K562 treated with DMSO at 1 percent for 48 hours (cell line): ENCODE results near the gene CINP. TPM values are rescaled to one million over a fixed set of nuclear protein-coding genes. Genes with fewer than 3 reads are reported as not detected.

Experiments used
- total RNA-seq: library from RNA; unstranded; fragments of 300-600 nt; gene quantifications from 2 replicates; pipeline ENCODE4 v1.2.3, GENCODE V29; 2022; ENCODE audit warnings: low replicate concordance; ENCODE audit errors: extremely low read depth

The CINP gene
- not detected in 2 replicates for total RNA-seq

DNA sequence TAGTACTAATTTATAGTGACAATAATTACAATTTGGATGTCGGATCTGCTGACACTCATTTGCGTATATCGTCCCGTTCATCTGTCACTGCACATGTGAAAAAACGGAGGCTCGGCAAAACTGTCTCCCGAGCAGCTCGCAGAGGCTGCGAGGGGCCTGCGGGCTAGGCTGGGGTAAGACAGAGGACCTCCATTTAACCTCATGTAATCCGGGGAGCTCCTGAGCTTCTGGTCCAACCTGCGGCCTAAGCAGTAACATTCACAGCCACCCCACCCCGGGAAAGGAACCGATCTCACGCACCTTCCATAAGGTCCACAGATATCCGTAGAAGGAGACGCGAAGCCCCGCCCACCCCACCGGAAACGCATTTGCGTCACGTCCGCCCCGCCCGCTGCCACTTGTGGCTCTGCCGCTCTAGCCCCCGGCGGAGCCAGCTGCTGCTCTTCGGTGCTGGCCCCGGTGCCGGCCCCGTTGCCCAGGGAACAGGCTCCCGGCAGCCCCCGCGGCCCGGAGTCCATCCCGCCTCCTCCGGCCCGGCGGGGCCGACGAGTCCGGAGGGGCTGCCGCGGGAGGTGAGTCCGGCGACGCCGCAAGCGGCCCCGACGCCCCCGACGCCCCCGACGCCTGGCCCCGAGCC, at the start of gene CINP, which contains the start of gene TECPR2:
CINP (minus strand) TSS at position 346 of the 637 bp plus-strand sequence; CDS start at position 307, 39 bp downstream.
TECPR2 (plus strand) TSS at position 397 of the 637 bp plus-strand sequence. CDS start 13,781 bp downstream, outside the sequence.

GRCh38 chr14:102319351-102320032, 43.2 kb downstream of the CINP start, which contains the start of gene ZNF839:
TSS of gene ZNF839 (plus strand) at chr14:102319746. CDS start at chr14:102319766, 20 bp downstream.

GRCh38 chr14:102304611-102305506, 57.8 kb downstream of the CINP start, which contains the start of gene MOK:
TSS of gene MOK (minus strand) at chr14:102305164. CDS start at chr14:102304968, 196 bp downstream.

Other genes with a start within 250 kb of the CINP start
- gene WDR20, start 223.0 kb downstream of the CINP start, total RNA-seq, result not detected in 2 replicates
- gene MOK, start 57.7 kb downstream of the CINP start, total RNA-seq, result not detected in 2 replicates
- gene ZNF839, start 43.1 kb downstream of the CINP start, total RNA-seq, result not detected in 2 replicates
- not detected in 2 replicates for gene TECPR2, start 51 bp upstream of the CINP start, total RNA-seq
- 404 TPM in 1 of 2 replicates, not detected in the other for gene ANKRD9, start 146.9 kb upstream of the CINP start, total RNA-seq
- gene RCOR1, start 229.8 kb upstream of the CINP start, total RNA-seq, result not detected in 2 replicates